ENCODE results near the gene WNK2.

WNK2 gene

GRCh38 chr9:93264338-93265125 lies 80.6 kb downstream of the WNK2 start:
- DNase-seq (ENCODE audit: low read depth), result no peak
- no peak for TF ChIP-seq CTCF (conservative IDR thresholded peaks at IDR 0.05; ENCODE audit: low read depth, low read length)
- H3K4me3 ChIP-seq (ENCODE audit: low read length), result no peak overlapping the region

GRCh38 chr9:93265301-93265971 lies 81.5 kb downstream of the WNK2 start:
- TF ChIP-seq CTCF (conservative IDR thresholded peaks at IDR 0.05; ENCODE audit: low read depth, low read length), result no peak
- no peak for DNase-seq (ENCODE audit: low read depth)
- H3K4me3 ChIP-seq (ENCODE audit: low read length), result no peak overlapping the region

GRCh38 chr9:93265972-93266371 lies 82.0 kb downstream of the WNK2 start:
- no peak overlapping the region for H3K4me3 ChIP-seq (ENCODE audit: low read length)
- no peak for DNase-seq (ENCODE audit: low read depth)
- TF ChIP-seq CTCF (conservative IDR thresholded peaks at IDR 0.05; ENCODE audit: low read depth, low read length), result no peak

- no peak for DNase-seq (ENCODE audit: low read depth)
- TF ChIP-seq CTCF (conservative IDR thresholded peaks at IDR 0.05; ENCODE audit: low read depth, low read length), result no peak
- no peak overlapping the region for H3K4me3 ChIP-seq (ENCODE audit: low read length)
Observed at GRCh38 chr9:93266521-93267001, 82.6 kb downstream of the WNK2 start.

GRCh38 chr9:93267091-93267541 lies 83.2 kb downstream of the WNK2 start:
- TF ChIP-seq CTCF (conservative IDR thresholded peaks at IDR 0.05; ENCODE audit: low read depth, low read length), result no peak
- DNase-seq (ENCODE audit: low read depth), result no peak
- H3K4me3 ChIP-seq (ENCODE audit: low read length), result no peak overlapping the region

GRCh38 chr9:93267681-93268505 lies 84.0 kb downstream of the WNK2 start:
- no peak overlapping the region for H3K4me3 ChIP-seq (ENCODE audit: low read length)
- no peak for DNase-seq (ENCODE audit: low read depth)
- no peak for TF ChIP-seq CTCF (conservative IDR thresholded peaks at IDR 0.05; ENCODE audit: low read depth, low read length)

Data from retinal pigment epithelial cell (primary cell).